NCI-H1105 (cell line): ENCODE results near the gene CTBP1.

Experiments used
- DNase-seq: peaks from one replicate; lab custom pipeline; 2025; lab: John Stamatoyannopoulos, UW

The CTBP1 gene

GRCh38 chr4:1196421-1197183 lies 52.3 kb downstream of the CTBP1 start:
- DNase-seq, result no peak

DNA sequence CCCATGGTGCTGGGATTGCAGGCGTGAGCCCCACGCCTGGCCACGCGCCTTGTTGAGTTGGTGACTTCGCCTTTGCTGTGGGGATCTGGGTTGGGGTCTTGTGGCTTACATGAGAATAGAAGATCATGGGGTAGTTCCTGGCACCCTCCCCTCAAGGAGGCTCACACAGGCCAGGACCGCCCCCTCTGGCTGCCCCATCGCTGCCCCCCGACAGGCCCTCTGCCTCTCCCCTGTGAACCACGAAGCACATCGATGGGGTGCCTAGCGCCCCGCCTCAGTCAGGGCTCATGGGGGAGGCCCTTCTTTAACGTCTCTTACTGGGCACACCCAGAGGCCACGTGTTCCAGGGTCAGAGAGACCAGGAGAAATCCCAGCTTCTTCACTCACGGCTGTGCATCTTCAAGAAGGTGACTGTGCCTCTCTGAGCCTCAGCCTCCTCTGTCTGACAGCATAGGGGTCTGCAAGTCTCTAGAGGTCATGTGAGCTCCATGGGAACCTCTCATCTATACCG lies 53.0 kb downstream of the CTBP1 start:
- DNase-seq, result no peak

- no peak for DNase-seq
These were observed 53.7 kb downstream of the CTBP1 start for GRCh38 chr4:1195109-1195671.

DNA sequence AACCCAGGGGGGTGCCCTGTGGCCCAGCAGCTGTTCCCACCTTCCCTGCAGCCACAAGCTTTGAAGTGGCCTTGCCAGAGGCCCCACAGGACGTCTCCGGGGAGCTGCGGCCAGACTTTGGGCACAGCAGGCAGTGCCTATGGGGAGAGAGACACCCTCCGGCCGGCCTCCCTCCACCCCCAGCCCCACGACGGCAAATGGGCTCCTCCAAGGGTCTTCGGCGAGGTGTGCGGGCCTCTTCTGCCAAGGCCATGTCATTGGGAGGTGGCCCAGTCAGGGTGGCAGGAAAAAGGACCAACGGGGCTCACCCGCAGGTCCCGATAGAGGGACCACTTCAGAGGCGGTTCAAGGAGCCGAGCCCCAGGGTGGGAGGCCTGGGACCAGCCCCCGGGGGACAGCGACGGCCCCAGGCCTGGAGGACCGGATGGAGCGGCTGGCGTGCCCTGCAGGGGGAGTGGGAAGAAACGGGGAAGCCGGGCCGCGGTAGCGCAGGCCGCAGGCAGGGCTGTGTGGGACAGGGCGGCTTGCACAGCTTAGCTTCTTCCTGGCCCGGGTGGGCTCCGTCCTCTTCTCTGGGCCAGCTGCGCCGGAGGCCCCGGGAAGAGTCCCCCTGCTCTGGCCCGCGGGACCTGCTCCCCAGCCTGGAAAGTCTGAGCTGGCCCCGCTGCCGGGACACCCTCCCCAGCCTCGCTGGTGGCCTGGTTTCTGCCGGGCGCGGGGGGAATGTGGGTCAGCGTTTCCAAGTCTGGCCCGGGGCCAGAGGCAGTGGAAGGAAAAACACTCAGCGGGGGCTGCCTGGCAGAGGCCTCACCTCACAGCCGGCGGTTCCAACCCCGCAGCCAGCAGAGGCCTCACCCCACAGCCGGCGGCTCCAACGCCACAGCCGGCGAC lies 54.7 kb downstream of the CTBP1 start:
- DNase-seq, result no peak

DNA sequence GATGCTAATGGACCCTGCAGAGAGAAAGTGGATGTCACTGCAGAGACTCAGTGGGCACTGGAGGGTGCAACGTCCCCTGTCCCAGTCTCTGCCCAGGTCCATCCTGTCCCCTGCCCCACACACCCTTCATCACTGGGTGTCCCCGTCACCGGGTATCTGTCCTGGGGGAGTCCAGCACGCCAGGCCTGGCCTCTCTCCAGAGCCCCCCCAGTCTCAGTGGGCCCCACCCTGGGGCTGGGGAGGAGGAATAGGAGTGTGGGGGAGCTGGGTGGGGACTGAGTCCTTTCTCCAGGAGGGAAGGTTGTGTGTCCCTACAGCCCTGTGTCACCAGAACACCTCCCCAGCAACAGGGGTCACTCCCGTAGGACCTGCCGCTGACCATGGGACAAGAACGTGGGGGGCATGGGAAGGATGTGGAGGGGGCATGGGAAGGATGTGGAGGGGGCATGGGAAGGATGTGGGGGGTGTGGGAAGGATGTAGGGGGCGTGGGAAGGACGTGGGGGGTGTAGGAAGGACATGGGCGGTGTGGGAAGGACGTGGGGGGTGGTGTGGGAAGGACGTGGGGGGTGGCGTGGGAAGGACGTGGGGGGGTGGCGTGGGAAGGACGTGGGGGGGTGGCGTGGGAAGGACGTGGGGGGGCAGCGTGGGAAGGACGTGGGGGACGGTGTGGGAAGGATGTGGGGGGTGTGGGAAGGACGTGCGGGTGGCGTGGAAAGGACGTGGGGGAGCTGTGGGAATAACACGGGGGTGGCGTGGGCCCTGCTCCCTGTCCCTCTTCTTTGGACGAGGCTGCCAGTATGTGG lies 55.5 kb downstream of the CTBP1 start:
- DNase-seq, result no peak

GRCh38 chr4:1192493-1193205 lies 56.3 kb downstream of the CTBP1 start:
- DNase-seq, result no peak

DNA sequence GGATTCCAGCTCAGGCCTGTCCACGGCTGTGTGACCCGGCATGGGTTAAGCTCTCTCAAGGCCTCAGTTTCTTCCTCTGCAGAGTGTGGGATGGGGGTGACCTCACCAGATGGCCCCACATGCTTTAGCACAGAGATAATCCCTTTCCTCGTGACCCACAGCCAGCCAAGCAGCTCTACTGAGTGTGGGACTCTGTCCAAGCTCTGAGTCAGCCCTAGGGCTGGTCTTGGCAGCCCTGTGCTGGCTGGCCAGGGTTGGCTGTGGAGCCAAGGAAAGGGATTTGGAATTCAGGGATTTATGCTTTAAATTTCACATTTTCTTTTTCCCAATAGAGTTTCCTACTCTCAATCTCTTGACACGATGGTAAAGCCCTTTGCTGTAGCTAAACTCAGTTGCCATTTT lies 56.8 kb downstream of the CTBP1 start:
- DNase-seq, result no peak

GRCh38 chr4:1191621-1192020 lies 57.3 kb downstream of the CTBP1 start:
- no peak for DNase-seq

DNA sequence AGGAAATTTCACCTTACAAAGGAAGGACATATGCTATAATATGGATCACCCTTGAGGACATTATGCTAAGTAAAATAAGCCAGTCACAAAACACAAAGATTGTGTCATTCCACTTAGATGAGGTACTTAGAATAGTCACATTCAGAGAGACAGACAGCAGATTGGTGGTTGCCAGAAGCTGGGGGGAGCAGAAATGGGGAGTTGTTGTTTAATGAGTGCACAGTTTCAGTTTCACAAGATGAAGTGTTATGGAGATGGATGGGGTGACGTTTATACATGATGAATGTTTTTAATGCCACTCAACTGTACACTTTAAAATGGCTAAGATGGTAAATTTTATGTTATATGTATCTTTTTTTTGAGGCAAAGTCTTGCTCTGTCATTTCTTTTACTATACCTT lies 61.7 kb downstream of the CTBP1 start:
- DNase-seq, result no peak

DNA sequence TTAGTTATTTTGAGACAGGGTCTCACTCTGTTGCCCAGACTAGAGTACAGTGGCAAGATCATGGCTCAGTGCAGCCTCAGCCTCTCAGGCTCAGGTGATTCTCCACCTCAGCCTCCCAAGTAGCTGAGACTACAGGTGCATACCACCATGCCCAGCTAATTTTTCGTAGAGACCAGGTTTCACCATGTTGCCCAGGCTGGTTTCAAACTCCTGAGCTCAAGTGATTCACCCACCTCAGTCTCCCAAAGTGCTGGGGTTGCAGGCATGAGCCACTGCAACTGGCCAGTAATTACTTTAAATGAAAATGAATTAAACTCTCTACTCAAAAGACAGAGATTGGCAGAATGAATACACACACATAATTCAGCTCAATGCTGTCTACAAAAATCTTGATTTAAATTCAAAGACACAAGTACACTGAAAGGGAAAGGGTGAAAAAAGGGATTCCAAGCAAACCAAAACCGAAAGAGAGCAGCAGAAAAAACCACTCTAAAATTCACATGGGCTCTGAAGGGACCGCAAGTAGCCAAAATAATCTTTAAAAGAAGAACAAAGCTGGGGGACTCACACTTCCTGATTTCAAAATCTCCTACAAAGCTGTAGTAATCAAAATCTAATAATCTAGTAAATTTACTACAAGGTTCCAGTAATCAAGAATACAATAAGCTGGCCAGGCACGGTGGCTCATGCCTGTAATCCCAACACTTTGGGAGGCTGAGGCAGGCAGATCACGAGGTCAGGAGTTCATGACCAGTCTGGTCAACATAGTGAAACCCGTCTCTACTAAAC lies 64.8 kb downstream of the CTBP1 start:
- no peak for DNase-seq

DNA sequence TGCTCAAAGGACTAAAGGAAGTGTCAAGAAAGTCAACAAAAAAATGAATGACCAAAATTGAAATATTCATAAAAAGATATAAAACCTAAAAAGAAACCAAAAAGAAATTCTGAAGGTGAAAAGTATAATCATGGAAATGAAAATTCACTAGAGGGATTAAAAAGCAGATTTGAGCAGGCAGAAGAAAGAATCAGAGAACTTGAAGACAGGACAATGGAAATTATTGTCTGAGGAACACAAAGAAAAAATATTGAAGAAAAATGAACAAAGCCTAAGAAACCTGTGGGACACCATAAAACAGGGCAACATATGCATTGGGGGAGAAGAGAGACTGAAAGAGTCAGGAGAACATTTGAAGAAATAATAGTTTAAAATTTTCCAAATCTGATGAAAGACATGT lies 66.6 kb downstream of the CTBP1 start:
- no peak for DNase-seq

GRCh38 chr4:1180663-1181062 lies 68.3 kb downstream of the CTBP1 start:
- DNase-seq, result no peak

- DNase-seq, result no peak
These were observed 69.0 kb downstream of the CTBP1 start for GRCh38 chr4:1179976-1180375.

- DNase-seq, result no peak
These were observed 69.9 kb downstream of the CTBP1 start for GRCh38 chr4:1179089-1179441.

GRCh38 chr4:1178300-1179088 lies 70.4 kb downstream of the CTBP1 start:
- DNase-seq, result no peak

DNA sequence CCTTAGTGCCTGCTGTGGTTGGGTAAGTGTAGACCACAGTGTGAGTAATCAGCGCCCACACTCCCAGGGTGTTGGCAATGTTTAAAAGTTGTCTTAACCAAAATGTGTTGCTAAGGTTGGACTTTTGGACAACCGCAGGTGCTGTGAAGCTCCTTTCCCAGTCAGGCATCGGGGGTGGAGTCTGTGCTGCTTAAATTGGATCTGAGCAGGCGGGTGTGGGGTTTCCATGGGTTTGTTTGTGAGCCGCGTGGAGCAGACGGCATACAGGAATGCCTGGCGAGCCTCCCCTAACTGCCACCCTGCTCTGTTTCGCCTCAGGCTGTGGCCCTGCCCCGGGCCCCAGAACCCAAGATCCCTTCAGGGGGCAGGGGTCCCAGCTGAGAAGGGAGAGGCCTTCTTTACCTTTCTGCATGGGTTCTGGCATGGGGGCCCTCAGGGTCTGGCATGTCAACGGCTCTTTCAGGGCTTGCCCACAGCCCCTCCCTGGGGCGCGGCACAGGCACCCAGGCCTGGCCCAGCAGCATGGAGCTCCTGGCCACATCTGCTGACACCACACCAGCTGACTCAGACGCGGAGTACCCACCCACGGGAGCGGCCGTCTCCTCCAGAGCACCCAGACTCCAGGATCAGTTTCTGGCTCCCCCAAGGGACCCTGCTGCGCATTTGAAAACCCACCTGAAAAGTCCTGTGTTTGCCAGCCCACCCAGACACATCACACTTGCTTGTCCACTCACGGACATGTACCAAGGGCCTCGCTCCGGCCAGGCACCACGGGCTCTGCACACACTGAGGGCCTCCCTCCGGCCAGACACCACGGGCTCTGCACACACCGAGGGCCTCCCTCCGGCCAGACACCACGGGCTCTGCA lies 71.4 kb downstream of the CTBP1 start:
- DNase-seq, result no peak

- DNase-seq, result no peak
These were observed 72.3 kb downstream of the CTBP1 start for GRCh38 chr4:1176398-1177273.
